OCI-LY1 (cell line): Measurements from ENCODE around the gene PTPRN2.

Experiments
- H2AFZ ChIP-seq: fragments of 200-600 bp; sonication (generic), shearing (Covaris generic); 2 replicates; pipeline ENCODE4 v1.6.0; 2014; ENCODE audit warnings: antibody characterized with exemption, mild to moderate bottlenecking, low read length
- H3F3A ChIP-seq: fragments of 200-600 bp; sonication (generic), shearing (Covaris generic); 2 replicates; pipeline ENCODE4 v1.6.0; 2014; ENCODE audit warnings: mild to moderate bottlenecking, antibody characterized with exemption, low read length, moderate library complexity; ENCODE audit not compliant: insufficient read depth
- H3K27ac ChIP-seq: fragments of 200-600 bp; sonication (generic); 2 replicates; pipeline ENCODE4 v1.5.1; 2014; ENCODE audit warnings: low read length, mixed run types, mild to moderate bottlenecking, low read depth; ENCODE audit not compliant: poor library complexity, severe bottlenecking
- H3K27me3 ChIP-seq: fragments of 200-600 bp; sonication (generic); 2 replicates; pipeline ENCODE4 v1.6.0; 2014; ENCODE audit warnings: antibody characterized with exemption, mild to moderate bottlenecking, low read length, moderate library complexity; ENCODE audit not compliant: insufficient read depth
- H3K36me3 ChIP-seq: fragments of 200-600 bp; sonication (generic); 2 replicates; pipeline ENCODE4 v1.6.1; 2014; ENCODE audit warnings: mild to moderate bottlenecking, antibody characterized with exemption, low read length, moderate library complexity, mixed read lengths; ENCODE audit not compliant: insufficient read depth
- H3K4me1 ChIP-seq: fragments of 200-600 bp; sonication (generic); 2 replicates; pipeline ENCODE4 v1.5.1; 2014; ENCODE audit warnings: mild to moderate bottlenecking, low read length, moderate library complexity; ENCODE audit not compliant: insufficient read depth, severe bottlenecking
- H3K4me2 ChIP-seq: fragments of 200-600 bp; sonication (generic), shearing (Covaris generic); 2 replicates; pipeline ENCODE4 v1.6.1; 2014; ENCODE audit warnings: low read length
- H3K4me3 ChIP-seq: fragments of 200-600 bp; sonication (generic); 2 replicates; pipeline ENCODE4 v1.5.1; 2014; ENCODE audit warnings: low read length, low read depth, mild to moderate bottlenecking, mixed read lengths; ENCODE audit not compliant: poor library complexity, severe bottlenecking
- H3K79me2 ChIP-seq: fragments of 200-600 bp; shearing (Covaris generic); 2 replicates; pipeline ENCODE4 v1.6.1; 2016; ENCODE audit warnings: mixed run types, low read length, mixed read lengths; ENCODE audit not compliant: insufficient read depth
- H3K9ac ChIP-seq: fragments of 200-600 bp; sonication (generic), shearing (Covaris generic); 2 replicates; pipeline ENCODE4 v1.6.1; 2014; ENCODE audit warnings: mild to moderate bottlenecking, low read length, mixed read lengths
- H3K9me2 ChIP-seq: fragments of 200-600 bp; sonication (generic), shearing (Covaris generic); 2 replicates; pipeline ENCODE4 v1.6.1; 2014; ENCODE audit warnings: low read depth, mild to moderate bottlenecking, low read length, mixed read lengths
- H3K9me3 ChIP-seq: fragments of 200-600 bp; shearing (Covaris generic); 2 replicates; pipeline ENCODE4 v1.6.1; 2014; ENCODE audit warnings: low read length, mixed read lengths
- H4K20me1 ChIP-seq: fragments of 200-600 bp; sonication (generic), shearing (Covaris generic); 2 replicates; pipeline ENCODE4 v1.6.0; 2016; ENCODE audit warnings: mild to moderate bottlenecking, low read length; ENCODE audit not compliant: insufficient read depth
- EZH2 ChIP-seq: fragments of 200-600 bp; sonication (generic), shearing (Covaris generic); IDR thresholded peaks from 2 replicates; pipeline ENCODE4 v1.8.0; 2017; ENCODE audit warnings: borderline replicate concordance, mixed run types, mild to moderate bottlenecking, antibody characterized with exemption, low read length, moderate library complexity, mixed read lengths
- TF ChIP-seq, protein P1 (sequence below): fragments of 200-600 bp; sonication (generic), shearing (Covaris generic); IDR thresholded peaks from 2 replicates; pipeline ENCODE4 v1.5.1; 2017; ENCODE audit warnings: mild to moderate bottlenecking, antibody characterized with exemption, low read length, moderate library complexity, mixed read lengths

Gene PTPRN2

DNA sequence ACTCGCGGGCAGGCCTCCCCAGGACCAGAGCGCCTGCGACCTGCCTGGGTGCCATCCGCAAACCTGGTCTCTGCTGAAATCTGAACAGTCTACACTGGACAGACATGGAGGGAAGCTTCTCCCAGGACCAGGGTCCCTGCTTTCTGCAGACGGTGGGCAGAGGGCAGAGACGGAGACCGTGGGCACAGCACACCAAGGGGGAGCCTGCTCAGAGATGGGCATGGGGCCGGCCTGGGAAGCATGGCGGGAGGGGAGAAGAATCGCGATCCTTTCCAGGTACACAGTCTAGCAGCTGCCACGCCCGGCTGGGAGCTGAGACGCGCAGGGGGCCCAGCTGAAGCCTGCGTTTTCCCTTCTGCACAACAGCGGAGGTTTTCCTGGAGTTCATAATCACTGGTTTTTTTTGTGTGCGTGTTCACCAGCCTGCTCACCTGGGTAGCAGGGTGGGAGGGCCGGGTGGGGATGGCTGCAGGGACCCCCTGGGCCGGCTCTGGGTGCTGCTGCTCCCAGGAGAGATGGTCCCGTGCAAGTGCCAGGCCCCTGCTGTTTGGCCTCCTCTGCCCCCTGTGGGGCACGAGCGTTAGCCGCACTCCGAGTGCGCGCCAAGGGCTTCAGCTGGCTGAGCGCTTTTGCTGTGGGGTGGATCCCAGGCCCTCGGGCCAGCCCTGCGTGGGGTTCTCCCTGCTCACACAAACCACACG is 802.0 kb downstream of the PTPRN2 start:
- no peak for TF ChIP-seq EZH2
- TF ChIP-seq, protein P1, sequence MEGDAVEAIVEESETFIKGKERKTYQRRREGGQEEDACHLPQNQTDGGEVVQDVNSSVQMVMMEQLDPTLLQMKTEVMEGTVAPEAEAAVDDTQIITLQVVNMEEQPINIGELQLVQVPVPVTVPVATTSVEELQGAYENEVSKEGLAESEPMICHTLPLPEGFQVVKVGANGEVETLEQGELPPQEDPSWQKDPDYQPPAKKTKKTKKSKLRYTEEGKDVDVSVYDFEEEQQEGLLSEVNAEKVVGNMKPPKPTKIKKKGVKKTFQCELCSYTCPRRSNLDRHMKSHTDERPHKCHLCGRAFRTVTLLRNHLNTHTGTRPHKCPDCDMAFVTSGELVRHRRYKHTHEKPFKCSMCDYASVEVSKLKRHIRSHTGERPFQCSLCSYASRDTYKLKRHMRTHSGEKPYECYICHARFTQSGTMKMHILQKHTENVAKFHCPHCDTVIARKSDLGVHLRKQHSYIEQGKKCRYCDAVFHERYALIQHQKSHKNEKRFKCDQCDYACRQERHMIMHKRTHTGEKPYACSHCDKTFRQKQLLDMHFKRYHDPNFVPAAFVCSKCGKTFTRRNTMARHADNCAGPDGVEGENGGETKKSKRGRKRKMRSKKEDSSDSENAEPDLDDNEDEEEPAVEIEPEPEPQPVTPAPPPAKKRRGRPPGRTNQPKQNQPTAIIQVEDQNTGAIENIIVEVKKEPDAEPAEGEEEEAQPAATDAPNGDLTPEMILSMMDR, result no peak
- no peak overlapping the region for H3K4me2 ChIP-seq
- H3K79me2 ChIP-seq, result no peaks in the 10 kb centered on the region
- no peaks in the 10 kb centered on the region for H3K4me1 ChIP-seq
- no peak overlapping the region for H2AFZ ChIP-seq
- no peaks in the 10 kb centered on the region for H3K9me3 ChIP-seq
- H3K9me2 ChIP-seq, result no peaks in the 10 kb centered on the region
- H3K27ac ChIP-seq, result no peak overlapping the region
- H3K36me3 ChIP-seq, result no peaks in the 10 kb centered on the region
- H3K4me3 ChIP-seq, result no peak overlapping the region
- H3K27me3 ChIP-seq, result no peaks in the 10 kb centered on the region; the same call in none of the 2 replicates
- H3F3A ChIP-seq, result no peaks in the 10 kb centered on the region
- no peaks in the 10 kb centered on the region for H4K20me1 ChIP-seq
- H3K9ac ChIP-seq, result no peak overlapping the region

DNA sequence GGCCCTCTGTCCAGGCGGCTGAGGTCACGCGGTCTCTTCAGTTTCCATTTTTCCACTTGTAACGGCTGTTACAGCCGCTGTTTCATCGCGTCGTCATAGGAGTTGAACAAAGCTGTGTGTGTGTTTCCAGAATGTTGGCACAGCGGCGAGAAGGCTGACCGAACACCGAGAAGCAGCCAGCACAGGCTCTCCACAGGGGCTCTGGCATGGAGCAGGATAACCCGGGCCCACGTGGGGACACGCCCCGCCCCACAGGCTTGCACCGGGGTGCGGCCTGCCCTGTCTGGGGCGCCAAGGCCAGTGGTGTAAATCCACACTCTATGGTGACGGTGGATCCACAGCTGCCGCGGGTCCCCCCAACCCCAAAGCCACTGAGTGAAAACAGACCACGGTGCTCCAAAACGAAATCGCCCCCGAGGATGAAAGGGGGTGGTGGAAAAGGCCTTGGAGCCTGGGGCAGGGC is 802.6 kb downstream of the PTPRN2 start:
- H3F3A ChIP-seq, result no peaks in the 10 kb centered on the region
- peaks cover 2% of the 10 kb centered on the region for H3K27me3 ChIP-seq
- H3K36me3 ChIP-seq, result no peaks in the 10 kb centered on the region
- TF ChIP-seq, protein P1, result no peak
- no peak for TF ChIP-seq EZH2
- no peak overlapping the region for H3K4me3 ChIP-seq
- no peak overlapping the region for H3K4me2 ChIP-seq
- no peaks in the 10 kb centered on the region for H3K9me2 ChIP-seq
- H3K9me3 ChIP-seq, result no peaks in the 10 kb centered on the region
- H3K4me1 ChIP-seq, result no peaks in the 10 kb centered on the region
- no peaks in the 10 kb centered on the region for H3K79me2 ChIP-seq
- H3K9ac ChIP-seq, result no peak overlapping the region
- H4K20me1 ChIP-seq, result no peaks in the 10 kb centered on the region
- no peak overlapping the region for H3K27ac ChIP-seq
- no peak overlapping the region for H2AFZ ChIP-seq

DNA sequence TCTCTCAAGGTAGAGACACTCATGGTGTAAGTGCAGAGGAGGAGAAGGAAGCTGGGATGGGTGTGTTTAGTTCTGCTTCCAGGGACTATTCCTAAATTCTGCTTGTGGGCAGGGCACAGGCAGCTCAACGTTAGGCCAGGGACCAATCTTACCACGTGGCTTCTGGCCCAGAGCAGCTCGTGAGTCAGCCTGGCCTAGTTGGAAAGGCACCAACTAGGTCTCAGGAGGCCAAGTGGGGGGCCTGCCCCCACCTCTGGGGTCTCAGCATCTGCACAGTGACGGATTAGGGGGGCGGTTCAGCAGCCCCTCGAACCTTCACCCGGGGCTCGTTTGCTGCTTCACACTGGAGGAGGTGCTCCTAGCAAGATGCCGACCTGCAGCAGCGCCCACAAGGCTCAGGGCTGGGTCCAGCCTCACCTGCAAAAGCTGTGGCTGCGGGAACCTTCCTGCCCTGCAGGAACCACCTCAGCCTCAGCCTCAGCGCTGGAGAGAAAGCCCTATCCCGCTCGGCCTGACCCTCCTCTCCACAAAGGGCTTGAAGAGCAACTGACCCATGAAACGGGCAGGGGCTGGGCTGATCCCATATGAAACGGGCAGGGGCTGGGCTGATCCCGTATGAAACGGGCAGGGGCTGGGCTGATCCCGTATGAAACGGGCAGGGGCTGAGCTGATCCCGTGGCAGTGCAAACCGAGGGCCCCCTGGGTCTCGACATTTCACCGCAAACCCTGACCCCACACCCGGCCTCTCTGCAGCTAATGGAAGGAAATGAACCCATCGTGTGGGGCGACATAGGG is 803.4 kb downstream of the PTPRN2 start:
- Histone ChIP-seq H3K9ac (no peak overlapping the region), H4K20me1 (no peaks in the 10 kb centered on the region), H3K9me2 (no peaks in the 10 kb centered on the region), H3K9me3 (no peaks in the 10 kb centered on the region), H3F3A (no peaks in the 10 kb centered on the region), H3K79me2 (no peaks in the 10 kb centered on the region), H3K36me3 (no peaks in the 10 kb centered on the region), H3K4me3 (no peak overlapping the region), H3K4me1 (no peaks in the 10 kb centered on the region), H2AFZ (no peak overlapping the region), H3K27me3 (peaks cover 9% of the 10 kb centered on the region; the same call in 1 of the 2 replicates), H3K4me2 (no peak overlapping the region), H3K27ac (no peak overlapping the region)
- TF ChIP-seq, protein P1, result no peak
- TF ChIP-seq EZH2, result no peak
